Measurements from ENCODE around the gene HYAL3. TPM values are rescaled to one million over a fixed set of nuclear protein-coding genes. Genes with fewer than 3 reads are reported as not detected.
"Not testable (repeated sequence)": the region's sequence is repeated elsewhere in the genome, so short reads cannot be mapped to it uniquely, and the experiment has no call there.

Gene HYAL3
- total RNA-seq, 1 experiment from 2014 or later, result 3.0 TPM

DNA sequence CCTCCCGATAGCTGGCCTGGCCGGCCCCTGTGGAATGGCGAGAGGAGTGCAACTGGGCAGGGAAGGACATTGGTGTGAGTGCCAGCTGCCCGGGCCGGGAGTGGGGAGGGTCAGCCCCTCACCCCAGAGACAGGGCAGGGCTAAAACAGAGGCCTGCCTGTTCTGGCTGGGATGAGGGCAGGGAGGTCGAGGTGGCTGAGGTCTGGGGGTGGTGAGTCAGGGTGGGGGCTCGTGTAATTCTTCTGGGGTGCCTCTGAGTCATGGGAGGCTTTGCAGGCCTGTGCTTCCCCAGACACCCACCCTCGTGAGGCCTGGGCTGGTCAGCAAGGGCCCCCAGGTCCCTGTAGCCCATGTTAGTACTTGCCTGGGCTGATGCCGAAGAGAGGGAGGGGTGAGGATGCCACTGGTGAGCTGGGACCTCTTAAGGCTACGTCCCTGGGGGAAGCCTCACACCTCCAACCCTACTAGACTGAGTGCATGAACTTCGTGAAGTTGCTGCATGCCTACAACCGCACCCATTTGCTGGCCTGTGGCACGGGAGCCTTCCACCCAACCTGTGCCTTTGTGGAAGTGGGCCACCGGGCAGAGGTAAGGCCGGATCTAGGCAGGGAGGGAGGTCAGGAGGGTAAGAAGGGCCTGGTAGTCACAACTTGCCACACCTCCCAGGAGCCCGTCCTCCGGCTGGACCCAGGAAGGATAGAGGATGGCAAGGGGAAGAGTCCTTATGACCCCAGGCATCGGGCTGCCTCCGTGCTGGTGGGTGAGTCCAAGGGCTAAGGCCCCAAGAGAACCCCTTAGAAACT, 28.6 kb downstream of the HYAL3 start:
- no peak for DNase-seq
- H3K36me3 ChIP-seq, result no peaks in the 10 kb centered on the region
- H3K9me3 ChIP-seq, result no peaks in the 10 kb centered on the region
- peak overlapping the region; percentile 36; the same call in 1 of the 2 replicates for H3K4me3 ChIP-seq
- H3K27me3 ChIP-seq, result no peaks in the 10 kb centered on the region

DNA sequence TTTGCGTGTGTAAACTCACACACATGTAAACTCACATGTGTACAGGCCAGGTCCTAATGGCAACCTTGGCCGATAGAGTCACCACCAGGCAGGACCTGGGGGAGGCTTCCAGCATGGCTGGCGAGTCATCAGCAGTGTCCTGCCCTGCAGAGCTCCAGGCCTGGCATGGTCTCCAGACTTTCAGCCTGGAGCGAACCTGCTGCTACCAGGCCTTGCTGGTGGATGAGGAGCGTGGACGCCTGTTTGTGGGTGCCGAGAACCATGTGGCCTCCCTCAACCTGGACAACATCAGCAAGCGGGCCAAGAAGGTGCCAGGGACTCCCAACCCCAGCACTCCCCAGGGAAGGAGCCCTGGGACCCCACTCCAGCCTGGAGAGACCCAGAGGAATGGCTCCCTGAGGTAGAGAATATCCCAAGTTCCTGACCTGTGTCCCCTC, 29.2 kb downstream of the HYAL3 start:
- Histone ChIP-seq H3K9me3 (no peaks in the 10 kb centered on the region), H3K4me3 (peak overlapping the region; percentile 36; the same call in 1 of the 2 replicates)
- peak; percentile 80 for DNase-seq

DNA sequence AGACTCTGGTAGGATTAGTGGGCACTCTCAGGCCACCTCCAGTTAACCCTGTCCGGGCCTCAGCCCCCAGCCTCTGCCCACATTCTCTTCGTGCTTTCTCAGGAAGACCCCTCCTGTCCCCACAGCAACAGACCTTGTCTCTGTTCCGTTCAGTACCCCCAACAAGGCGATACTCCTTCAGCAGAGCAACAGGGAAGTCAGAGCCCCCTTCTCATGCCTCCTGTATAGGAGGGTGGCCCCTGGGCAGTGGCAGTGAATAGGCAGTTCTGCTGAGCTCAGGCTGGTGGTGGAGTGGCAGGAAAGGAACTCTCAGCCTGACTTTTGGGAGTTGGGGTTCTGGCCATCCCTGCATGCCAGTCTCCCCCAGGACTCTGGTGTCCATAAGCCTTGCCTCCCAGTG, 29.7 kb downstream of the HYAL3 start:
- H3K4me3 ChIP-seq, result peak overlapping the region; percentile 36
- H3K36me3 ChIP-seq, result no peaks in the 10 kb centered on the region
- no peaks in the 10 kb centered on the region for H3K9me3 ChIP-seq
- no peaks in the 10 kb centered on the region for H3K27me3 ChIP-seq
- DNase-seq, result no peak

More for the DNA sequence above, 29.2 kb downstream of the HYAL3 start:
- no peaks in the 10 kb centered on the region for H3K27me3 ChIP-seq
- no peaks in the 10 kb centered on the region for H3K36me3 ChIP-seq

DNA sequence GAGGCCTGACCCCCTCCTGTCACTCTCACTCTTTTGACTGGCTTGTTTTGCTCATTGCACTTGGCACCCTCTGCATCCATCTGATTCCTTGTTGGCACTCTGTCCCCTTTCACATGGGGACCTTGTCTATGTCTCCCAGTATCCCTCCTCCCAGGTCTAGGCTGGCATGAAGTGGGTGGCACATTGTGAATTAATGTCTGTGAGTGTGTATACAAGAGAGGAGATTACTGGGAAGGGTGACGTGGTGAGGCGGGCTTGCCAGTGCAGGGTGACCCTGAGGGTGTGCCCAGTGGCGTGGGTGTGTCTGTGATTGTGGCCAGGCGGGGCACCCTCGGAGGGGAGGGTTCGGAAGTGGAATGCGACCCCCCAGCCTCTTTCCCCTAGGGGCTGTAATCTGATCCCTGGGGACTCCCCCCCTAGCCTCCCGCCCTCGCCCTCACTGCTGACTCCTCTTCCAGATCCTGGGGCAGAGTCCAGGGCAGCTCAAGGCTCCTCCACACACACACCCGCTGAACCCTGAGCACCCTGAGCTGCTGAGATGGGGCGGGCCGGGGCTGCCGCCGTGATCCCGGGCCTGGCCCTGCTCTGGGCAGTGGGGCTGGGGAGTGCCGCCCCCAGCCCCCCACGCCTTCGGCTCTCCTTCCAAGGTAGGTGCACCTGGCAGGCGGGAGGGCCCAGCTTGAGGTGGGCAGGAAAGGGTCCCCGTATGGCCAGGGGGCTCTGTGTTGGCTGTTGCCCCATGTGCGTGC, 30.3 kb downstream of the HYAL3 start, which contains the start of gene SEMA3B:
Gene SEMA3B, plus strand, starts transcription at position 445 of the 749 bp plus-strand sequence. Its CDS starts 94 bp downstream, at position 539.
- H3K36me3 ChIP-seq, result no peaks in the 10 kb centered on the region
- no peaks in the 10 kb centered on the region for H3K27me3 ChIP-seq
- peak within 1 kb of the TSS; percentile 36 for H3K4me3 ChIP-seq
- H3K9me3 ChIP-seq, result no peaks in the 10 kb centered on the region
- peak; percentile 84 for DNase-seq

DNA sequence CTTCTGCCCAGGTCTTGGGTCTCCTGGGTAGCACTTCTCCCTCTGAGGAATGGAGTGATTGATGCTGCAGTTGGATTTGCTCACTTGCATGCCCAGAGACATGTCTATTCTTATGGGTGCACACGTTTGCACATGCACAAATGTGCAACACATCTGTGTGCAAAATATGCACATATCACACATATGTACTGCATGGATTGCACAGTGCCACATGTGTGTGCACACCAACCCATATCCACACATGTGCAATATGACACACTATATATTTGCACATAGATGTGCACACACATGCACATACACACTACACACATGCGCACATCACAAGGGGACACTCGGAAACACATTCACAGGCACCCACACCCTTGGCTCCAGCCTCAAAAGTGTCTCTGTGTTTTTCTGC, 30.9 kb downstream of the HYAL3 start:
- no peaks in the 10 kb centered on the region for H3K36me3 ChIP-seq
- no peaks in the 10 kb centered on the region for H3K27me3 ChIP-seq
- DNase-seq, result no peak
- no peaks in the 10 kb centered on the region for H3K9me3 ChIP-seq
- H3K4me3 ChIP-seq, result no peak overlapping the region

DNA sequence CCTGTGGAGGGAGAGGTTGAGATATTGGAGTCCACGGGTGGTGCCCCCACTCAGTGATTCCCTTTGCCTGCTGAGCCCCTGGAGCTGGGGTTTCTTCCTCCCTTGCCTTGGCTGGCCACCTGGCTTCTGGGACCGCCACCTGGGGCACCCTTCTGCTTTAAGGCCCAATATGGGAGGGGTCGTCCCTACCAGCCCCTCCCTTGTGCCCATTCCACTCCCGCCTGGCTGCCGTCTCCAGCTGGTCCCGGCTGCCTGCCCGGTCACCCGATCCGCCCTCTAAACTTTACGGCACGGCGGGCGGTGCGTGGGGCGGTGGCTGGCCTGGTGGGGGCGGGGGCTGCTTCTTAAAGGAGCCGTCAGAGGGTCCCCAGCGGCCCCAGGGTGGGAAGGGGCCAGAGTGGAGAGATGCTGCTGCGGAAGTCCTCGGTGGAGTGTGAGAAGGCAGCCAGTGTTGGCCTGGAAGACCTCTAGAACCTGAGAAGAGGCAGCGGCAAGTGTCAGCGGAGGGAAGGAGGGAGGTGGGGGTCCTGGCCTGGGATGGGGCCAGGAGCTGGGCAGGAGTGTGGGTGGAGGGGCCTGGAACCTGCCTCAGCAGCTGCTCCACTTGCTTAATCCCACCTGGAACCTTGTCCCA, 31.8 kb downstream of the HYAL3 start:
- no peaks in the 10 kb centered on the region for H3K27me3 ChIP-seq
- H3K36me3 ChIP-seq, result no peaks in the 10 kb centered on the region
- peak overlapping the region; percentile 6; the same call in 1 of the 2 replicates for H3K4me3 ChIP-seq
- no peaks in the 10 kb centered on the region for H3K9me3 ChIP-seq
- peak; percentile 53 for DNase-seq

DNA sequence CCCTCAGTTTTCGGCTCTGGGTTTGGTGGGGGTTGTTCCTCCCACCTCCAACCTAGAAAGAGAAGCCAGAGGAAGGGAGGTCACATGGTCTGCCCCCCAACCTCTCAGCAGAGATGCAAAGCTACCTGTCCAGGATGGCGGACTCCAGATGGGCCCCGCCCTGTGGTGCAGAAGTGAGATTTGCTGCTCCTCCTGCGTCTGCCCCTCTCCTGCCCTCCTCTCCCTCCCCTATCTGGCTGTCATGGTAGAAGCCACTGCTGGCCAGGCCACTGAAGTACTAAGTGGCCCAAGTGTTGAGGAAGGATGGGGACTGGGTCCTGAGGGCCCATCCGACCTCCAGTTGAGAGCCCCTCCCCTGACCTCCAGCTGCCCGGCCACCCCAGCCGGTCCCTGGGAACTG, 32.4 kb downstream of the HYAL3 start:
- Histone ChIP-seq H3K4me3 (no peak overlapping the region), H3K9me3 (no peaks in the 10 kb centered on the region), H3K27me3 (no peaks in the 10 kb centered on the region), H3K36me3 (no peaks in the 10 kb centered on the region)
- DNase-seq, result no peak

DNA sequence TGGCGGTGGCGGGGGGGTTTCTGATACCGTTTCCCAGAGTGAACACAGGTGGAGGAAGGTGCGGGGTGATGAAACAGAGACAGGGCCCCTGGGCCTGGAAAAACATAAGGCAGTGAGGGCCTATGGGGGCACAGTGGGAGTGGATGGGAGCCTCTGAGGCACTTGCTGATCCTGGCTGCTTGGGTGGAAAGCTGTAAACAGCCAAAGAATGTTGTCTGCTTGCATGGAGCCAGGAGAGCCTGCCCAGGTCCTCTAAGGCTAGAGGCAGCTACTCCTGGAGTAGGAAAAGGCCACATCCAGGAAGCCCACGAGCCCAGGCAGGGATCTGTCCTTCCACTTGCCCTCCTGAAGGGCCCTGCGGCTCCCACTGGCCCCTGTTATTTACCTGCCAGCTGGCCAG, 33.2 kb downstream of the HYAL3 start:
- Histone ChIP-seq H3K9me3 (no peaks in the 10 kb centered on the region), H3K36me3 (no peaks in the 10 kb centered on the region), H3K4me3 (no peak overlapping the region), H3K27me3 (no peaks in the 10 kb centered on the region)
- no peak for DNase-seq

DNA sequence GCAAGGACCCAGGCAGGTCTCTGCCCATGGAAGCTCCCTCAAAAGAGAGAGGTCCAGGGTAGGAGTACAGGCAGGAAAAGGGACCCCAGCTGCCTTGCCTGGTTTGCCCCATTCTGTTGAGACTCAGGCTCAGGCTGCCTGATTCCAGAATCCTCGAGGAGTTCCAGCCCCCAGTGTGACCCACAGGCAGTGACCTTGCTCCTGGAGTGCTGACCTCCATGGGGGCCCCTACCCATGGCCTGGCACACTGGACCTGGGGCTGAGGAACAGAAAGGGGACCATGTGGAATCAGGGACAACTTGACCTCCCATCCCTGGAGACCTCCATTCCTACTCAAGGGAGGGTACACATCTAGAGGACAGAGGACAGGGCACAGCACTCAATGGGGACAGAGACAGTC, 33.6 kb downstream of the HYAL3 start:
- Histone ChIP-seq H3K27me3 (no peaks in the 10 kb centered on the region), H3K4me3 (no peak overlapping the region), H3K36me3 (no peaks in the 10 kb centered on the region), H3K9me3 (no peaks in the 10 kb centered on the region)
- no peak for DNase-seq

DNA sequence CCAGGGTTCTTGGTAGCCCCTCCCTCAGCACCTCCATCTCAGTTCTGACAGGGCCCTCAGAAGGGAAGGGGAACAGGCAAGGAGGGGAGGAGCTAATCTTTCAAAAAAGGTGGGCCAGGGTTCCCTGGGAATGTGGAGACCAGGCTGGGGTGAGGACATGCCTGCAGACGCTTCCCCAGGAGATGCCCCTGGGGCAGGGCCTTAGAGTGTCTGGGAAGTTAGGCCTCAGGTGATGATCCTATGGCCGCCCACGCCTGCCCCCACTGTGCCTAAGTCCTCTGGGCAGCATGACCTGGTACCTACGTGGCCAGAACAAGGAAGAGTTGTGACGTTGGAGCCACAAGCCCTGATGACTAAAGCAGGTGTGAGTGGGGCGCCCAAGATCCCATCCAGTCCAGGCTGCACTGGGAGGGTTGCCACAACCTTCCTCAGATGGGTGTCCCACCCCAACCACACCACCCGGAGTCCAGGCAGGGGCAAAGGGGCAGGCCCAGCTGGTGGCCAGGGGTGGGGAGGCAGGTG, 34.2 kb downstream of the HYAL3 start:
- DNase-seq, result no peak
- Histone ChIP-seq H3K27me3 (no peaks in the 10 kb centered on the region), H3K36me3 (no peaks in the 10 kb centered on the region), H3K4me3 (no peak overlapping the region), H3K9me3 (no peaks in the 10 kb centered on the region)

DNA sequence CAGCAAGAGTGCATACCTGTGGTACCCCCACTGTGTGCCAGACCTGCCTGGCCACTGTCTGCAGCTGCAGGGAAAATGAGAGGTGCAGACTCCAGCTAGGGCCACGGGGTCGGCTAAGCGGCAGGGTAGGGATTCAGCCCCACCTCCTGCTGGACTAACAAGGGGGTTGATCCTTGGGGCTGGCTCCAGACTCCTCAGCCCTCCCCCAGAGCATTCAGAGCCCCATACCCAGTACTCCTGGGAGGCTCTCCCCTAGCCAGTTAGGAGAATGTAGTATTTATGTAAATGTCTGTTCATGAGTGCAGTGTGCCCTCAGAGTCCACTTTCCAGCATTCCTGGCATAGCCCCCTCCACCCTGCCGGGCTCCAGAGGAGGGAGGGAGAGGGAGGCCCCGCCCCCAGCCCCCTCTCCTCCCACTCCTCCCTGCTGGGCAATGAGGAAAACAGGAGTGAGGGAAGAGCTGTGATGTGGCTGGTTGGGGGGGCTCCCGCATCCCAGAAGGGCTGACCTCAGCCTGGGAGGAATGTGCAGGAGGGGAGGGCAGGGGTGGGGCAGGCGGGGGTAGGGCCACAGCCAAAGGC, 34.7 kb downstream of the HYAL3 start:
- no peak overlapping the region for H3K4me3 ChIP-seq

DNA sequence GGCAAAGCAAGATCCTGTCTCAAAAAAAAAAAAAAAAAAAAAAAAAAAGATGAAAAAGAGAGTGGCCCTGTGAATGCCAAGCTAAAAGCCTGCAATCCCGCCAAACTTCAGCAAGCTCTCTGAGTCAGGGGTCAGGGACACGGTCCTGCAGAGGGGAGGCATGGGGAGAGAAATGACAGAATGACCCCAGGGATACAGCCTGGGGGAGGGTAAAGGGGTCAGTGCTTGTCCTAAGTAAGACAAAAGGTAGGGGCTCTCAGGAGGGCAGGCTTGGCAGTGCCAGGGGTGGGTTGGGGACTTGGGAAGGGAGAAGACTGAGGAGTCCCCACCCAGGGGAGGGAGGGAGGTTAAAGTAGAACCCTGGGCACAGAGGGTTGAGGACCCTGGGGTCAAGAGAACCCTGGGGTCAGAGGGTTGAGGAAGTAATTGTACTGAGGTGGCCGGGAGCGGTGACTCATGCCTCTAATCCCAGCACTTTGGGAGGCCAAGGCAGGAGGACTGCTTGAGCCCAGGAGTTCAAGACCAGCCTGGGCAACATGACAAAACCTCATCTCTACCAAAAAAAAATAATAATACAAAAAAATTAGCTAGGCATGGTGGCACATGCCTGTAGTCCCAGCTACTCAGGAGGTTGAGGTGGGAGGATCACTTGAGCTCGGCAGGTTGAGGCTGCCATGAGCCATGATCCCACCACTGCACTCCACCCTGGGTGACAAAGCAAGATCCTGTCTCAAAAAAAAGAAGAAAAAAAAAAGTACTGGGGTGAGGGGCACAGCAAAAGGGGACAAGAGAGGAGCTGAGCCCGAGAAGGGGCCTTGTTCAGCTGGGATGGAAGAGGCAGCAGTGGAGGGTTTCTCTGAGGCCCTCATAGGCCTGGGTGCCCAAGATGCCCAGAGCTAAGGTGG, 35.5 kb downstream of the HYAL3 start:
- H3K9me3 ChIP-seq, result no peaks in the 10 kb centered on the region
- no peak overlapping the region for H3K4me3 ChIP-seq
- H3K27me3 ChIP-seq, result no peaks in the 10 kb centered on the region
- H3K36me3 ChIP-seq, result no peaks in the 10 kb centered on the region
- DNase-seq, result peak; percentile 72

More for the DNA sequence above, 34.7 kb downstream of the HYAL3 start:
- DNase-seq, result peak; percentile 93
- H3K36me3 ChIP-seq, result no peaks in the 10 kb centered on the region
- no peaks in the 10 kb centered on the region for H3K27me3 ChIP-seq
- no peaks in the 10 kb centered on the region for H3K9me3 ChIP-seq

DNA sequence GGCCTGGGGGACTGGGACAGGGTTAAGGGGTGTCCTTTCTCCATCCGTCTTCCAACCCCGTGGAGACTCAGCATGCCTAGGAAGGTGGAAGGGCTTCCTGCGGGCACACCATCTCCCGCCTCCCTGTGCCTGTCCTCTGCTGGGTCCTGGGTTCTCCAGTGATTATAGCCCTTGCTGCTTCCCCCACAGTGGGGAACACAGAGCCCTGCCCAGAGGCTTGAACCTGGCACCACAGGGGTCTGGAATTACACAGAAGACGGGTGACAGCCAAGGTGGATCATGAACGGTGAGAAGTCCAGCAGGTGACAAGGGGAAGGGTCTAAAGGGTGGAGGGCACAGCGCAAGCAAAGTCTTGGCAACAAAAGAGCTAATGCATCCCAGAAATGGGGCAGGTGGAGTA, 36.4 kb downstream of the HYAL3 start:
- Histone ChIP-seq H3K4me3 (no peak overlapping the region), H3K36me3 (no peaks in the 10 kb centered on the region; the same call in 1 of the 2 replicates), H3K27me3 (no peaks in the 10 kb centered on the region), H3K9me3 (no peaks in the 10 kb centered on the region)
- no peak for DNase-seq

DNA sequence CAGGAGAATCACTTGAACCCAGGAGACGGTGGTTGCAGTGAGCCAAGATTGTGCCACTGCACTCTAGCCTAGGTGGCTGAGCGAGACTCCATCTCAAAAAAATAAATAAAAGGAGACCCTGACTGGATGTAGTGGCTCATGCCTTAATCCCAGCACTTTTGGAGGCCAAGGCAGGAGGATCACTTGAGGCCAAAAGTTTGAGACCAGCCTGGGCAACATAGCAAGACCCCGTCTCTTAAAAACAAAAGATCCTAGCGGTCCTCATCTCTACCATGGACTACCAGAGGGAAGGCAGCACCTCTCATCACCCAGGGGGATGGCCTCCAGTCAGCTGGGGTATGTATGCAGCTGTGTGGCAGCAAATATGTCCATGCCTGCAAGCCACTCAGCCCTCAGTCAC, 37.0 kb downstream of the HYAL3 start:
- H3K36me3 ChIP-seq, H3K9me3 ChIP-seq, DNase-seq, H3K27me3 ChIP-seq, H3K4me3 ChIP-seq: not testable (repeated sequence)

DNA sequence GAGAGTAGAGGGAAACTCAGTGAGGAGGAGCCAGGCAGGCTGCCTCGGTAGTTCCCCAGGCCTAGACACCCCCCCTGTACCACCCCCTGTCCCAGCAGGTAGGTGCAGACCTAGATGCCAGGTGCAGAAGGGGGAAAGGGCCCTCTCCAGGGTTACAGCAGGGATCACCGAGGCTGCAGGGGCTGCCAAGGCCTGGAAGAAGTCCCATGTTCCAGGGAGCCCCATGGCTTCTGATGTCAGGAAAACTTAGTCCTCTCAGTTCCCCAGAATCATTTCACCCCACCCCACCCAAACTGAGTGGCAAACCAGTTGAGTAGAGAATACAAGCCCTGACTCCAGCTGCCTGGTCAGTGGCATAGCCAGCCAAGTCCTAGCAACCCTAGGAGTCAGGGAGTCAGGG, 37.7 kb downstream of the HYAL3 start:
- H3K27me3 ChIP-seq, result no peaks in the 10 kb centered on the region
- peaks cover 7% of the 10 kb centered on the region for H3K36me3 ChIP-seq
- H3K9me3 ChIP-seq, result no peaks in the 10 kb centered on the region
- no peak for DNase-seq
- H3K4me3 ChIP-seq, result no peak overlapping the region
